22Rv1 (cell line): Measurements from ENCODE around the gene RNF181.

ENCODE experiments used
- H3K27ac ChIP-seq: fragments of 450-650 bp; 2 replicates; pipeline ENCODE4 v1.5.1; 2017
- ZFX ChIP-seq: fragments of 450-650 bp; IDR thresholded peaks from 2 replicates; pipeline ENCODE4 v1.6.1; 2017; ENCODE audit warnings: antibody characterized with exemption, borderline replicate concordance
- TF ChIP-seq, protein P1 (sequence below): fragments of 450-650 bp; IDR thresholded peaks from 2 replicates; pipeline ENCODE4 v1.5.1; 2017; ENCODE audit warnings: mild to moderate bottlenecking

Gene RNF181

DNA sequence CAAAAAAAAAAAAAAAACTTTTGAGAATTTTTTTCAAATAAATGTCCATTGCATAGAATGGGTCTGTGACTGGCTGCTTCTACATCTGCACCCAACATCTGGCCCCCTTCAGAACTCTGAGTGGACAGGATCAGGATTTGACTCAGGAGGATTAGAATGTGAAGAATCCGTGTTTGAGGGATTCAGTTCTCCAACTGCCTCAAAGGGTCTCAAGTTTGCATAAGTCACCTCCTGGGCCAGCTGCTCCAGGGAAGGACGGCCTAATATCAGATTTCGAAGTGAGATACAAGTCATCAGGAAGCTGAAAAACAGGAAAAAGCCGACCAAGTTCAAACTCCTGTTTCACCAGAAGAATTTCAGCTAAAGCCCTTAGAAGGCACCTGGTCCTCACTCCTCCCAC, 45.7 kb upstream of the RNF181 start:
- TF ChIP-seq, protein P1, sequence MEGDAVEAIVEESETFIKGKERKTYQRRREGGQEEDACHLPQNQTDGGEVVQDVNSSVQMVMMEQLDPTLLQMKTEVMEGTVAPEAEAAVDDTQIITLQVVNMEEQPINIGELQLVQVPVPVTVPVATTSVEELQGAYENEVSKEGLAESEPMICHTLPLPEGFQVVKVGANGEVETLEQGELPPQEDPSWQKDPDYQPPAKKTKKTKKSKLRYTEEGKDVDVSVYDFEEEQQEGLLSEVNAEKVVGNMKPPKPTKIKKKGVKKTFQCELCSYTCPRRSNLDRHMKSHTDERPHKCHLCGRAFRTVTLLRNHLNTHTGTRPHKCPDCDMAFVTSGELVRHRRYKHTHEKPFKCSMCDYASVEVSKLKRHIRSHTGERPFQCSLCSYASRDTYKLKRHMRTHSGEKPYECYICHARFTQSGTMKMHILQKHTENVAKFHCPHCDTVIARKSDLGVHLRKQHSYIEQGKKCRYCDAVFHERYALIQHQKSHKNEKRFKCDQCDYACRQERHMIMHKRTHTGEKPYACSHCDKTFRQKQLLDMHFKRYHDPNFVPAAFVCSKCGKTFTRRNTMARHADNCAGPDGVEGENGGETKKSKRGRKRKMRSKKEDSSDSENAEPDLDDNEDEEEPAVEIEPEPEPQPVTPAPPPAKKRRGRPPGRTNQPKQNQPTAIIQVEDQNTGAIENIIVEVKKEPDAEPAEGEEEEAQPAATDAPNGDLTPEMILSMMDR, result no peak
- no peak for TF ChIP-seq ZFX
- H3K27ac ChIP-seq, result no peak overlapping the region

DNA sequence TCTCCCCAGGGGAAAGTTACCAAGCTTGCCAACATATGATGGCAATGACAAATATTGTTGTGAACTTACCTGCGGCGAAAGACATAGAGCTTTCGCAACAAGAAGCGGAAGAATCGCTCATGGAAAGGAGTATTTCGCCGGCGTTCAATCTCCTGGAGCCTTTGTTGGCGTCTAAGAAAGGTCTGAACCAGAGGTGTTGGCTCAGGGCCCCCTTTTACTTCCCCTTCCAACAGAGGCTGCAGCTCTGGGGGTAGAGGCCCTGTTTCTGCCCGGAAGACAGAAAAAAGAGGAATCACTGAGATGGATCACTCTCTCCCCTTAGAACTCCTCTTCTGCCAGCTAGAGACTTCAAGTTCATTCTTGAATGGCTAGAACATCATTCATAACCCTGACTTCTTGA, 45.1 kb upstream of the RNF181 start:
- TF ChIP-seq, protein P1, result no peak
- TF ChIP-seq ZFX, result no peak
- H3K27ac ChIP-seq, result no peak overlapping the region

DNA sequence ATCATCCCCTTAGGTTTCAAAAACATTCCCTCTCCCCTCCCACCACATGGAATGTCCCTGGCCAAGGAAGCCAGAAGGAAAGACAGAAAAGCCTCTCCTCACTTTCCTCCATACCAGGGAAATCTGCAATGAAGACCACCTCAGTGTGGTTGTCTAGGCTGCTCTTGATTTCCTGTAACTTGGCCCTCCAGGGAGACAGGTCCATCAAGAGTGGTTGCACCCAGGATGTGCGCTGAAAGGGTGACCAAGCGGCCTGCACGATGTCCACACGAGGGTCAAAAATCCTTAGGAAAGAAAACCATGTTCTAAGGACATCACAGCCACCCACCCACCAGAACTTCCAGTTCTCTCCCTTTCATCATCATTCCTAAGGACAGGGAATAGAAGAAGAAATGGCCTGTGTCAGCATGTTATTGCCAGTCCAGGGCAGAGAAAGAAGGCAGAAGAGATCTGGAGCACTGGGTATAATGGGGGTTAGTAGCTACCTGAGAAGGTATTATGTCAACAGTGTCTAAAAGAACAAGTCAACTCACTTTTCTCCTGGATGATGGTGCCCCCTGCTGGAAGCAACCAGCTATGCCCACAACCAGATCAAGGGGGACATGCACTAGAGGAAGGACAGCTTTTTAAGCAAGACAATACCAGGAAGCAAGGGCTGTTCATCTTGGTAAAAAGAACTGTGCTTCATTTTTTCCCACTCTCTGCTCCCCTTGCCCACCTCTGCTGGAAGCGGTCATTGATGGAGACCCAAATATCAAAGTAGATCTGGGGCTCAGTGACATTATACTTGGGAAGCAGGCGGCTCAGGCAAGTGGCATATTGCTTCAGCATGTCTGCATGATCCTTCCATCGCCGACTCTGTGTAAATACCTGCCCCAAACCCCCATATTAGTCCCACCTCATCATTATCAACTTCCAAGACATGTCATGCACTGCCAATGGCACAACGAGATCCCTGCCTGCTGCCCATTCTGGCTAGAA, 43.6 kb upstream of the RNF181 start:
- H3K27ac ChIP-seq, result no peak overlapping the region
- TF ChIP-seq, protein P1, result peak; percentile 87
- no peak for TF ChIP-seq ZFX

DNA sequence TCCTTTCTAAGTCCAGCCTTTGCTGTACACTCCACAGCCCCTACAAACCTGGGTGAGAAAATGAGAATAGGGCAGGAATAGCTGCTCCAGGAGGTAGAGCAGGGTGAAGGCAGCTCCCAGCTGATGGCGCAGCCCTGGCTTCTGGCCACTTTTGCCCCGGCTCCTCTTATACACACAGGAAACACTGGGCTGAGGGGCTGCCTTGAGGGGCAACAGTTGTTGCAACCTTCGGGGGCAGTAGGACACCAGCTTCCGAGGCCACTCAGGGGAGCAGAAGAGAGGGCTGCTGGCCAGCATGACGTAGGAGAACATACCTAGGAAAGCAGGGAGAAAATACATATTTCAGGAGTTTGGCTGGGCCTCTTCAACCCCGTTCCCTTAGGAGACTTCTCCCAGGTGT, 42.4 kb upstream of the RNF181 start:
- TF ChIP-seq, protein P1, result no peak
- no peak for TF ChIP-seq ZFX
- no peak overlapping the region for H3K27ac ChIP-seq

DNA sequence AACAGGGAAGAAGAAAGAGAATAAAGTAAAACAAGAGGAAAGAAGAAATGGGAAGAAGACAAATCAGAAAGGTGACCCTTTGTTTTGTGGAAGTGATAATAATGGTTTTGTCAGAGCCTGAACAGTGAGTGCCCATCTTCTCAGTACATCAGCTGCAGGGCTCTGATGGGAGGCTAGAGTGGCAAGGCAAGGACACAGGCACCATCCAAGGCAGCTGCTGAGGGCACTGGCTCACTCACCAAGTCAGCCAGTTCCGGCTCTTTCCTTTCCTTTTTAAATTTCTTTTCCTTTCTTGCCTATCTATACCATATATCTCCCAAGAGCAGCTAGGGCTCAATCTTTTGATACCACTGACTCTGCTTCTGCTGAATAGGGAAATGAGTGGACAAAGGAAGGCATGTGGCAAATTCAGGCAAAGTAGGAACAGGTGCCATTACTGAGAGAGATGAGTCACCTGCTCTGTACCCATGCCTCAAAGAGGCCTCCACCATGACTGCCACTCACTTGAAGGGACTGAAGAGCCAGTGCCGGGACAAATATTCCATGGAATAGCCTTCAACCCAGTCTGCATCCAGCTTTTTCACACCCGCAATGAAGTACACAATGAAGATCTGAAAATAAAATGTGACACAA, 40.4 kb upstream of the RNF181 start:
- no peak overlapping the region for H3K27ac ChIP-seq
- TF ChIP-seq, protein P1, result no peak
- no peak for TF ChIP-seq ZFX

DNA sequence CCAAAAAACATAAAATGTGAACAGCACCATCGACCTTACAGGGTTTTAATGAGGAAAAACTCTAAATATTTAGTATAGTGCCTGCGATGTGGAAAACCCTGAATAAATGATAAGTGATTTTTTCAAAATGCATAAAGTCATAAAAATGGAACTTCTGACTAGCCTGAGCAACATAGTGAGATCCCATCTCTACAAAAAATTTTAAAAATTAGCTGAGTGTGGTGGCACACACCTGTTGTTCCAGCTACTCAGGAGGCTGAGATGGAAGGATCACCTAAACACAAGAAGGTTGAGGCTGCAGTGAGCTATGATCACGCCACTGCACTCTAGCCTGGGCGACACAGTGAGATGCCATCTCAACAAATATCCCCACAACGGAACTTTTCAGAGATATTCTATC, 38.4 kb upstream of the RNF181 start:
- TF ChIP-seq, protein P1, result no peak
- no peak for TF ChIP-seq ZFX

DNA sequence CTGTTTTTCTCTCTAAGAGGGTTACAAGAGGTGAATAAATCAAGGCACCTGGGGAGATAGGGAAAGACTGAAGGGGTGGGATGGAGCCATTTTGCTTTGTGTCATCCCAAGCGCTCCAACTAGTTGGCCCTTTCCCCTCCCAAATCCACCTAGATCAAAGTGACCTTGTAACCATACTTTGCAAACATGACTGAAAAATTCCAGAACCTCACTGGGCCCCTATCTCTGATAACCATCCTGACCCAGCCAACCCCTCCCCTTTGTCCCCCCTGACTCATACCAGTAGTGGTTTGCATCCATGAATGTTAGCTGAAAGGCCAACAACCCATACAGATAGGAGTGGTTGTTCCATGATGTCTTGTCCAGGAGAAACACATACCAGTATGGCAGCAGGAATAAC, 37.4 kb upstream of the RNF181 start:
- no peak overlapping the region for H3K27ac ChIP-seq
- no peak for TF ChIP-seq ZFX
- TF ChIP-seq, protein P1, result no peak

More for the DNA sequence above, 38.4 kb upstream of the RNF181 start:
- H3K27ac ChIP-seq, result no peak overlapping the region

DNA sequence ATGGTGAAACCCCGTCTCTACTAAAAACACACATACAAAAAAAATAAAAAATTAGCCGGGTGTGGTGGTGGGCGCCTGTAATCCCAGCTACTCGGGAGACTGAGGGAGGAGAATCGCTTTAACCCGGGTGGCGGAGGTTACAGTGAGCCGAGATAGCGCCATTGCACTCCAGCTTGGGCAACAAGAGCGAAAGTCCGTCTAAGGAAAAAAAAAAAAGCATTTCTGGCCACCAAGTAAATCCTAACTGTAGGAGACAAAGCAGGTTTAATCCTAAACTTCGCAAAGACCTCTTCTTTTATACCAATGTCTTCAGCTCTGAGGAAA, 35.2 kb upstream of the RNF181 start:
- H3K27ac ChIP-seq, result peak overlapping the region; percentile 75; the same call in 1 of the 2 replicates
